Motor neuron (in vitro differentiated cells): ENCODE results near the gene PRDM2. TPM values are rescaled to one million over a fixed set of nuclear protein-coding genes. Genes with fewer than 3 reads are reported as not detected.

Source experiments
- ATAC-seq, 8 experiments: fragments of 200-7000 bp; cut with Tn5 transposase; replicated peaks in 6 of 8; 2 replicates each; pipeline ENCODE4 v1.8.0; 2021; ENCODE audit warnings: mild to moderate bottlenecking in 8 of 8, moderate library complexity in 8 of 8
- H3K27ac ChIP-seq, 2 donors: fragments of 250-450 bp; sonication (Bioruptor Pico); 2 replicates each; pipeline ENCODE4 v1.9.0; 2021; ENCODE audit warnings: antibody characterized with exemption in 2 of 2, mild to moderate bottlenecking in 2 of 2, moderate library complexity in 1 of 2
- H3K4me1 ChIP-seq, 2 donors: fragments of 250-450 bp; sonication (Bioruptor Pico); replicated peaks in 1 of 2; 2 replicates each; pipeline ENCODE4 v1.6.1; 2021; ENCODE audit warnings: antibody characterized with exemption in 2 of 2, mild to moderate bottlenecking in 2 of 2, moderate library complexity in 1 of 2
- H3K4me3 ChIP-seq, 5 donors: fragments of 250-450 bp; sonication (Bioruptor Pico); 2 replicates each; pipeline ENCODE4 v1.9.0; 2021; ENCODE audit warnings: antibody characterized with exemption in 5 of 5, mild to moderate bottlenecking in 5 of 5, moderate library complexity in 4 of 5
- WGBS, 10 experiments: fragments of 450-650 bp; shearing (Covaris generic); methylation state at CpG; one replicate each; pipeline ENCODE4 v1.0.0; 2022; 5-methylcytosine and 5-hydroxymethylcytosine counted together
- in situ Hi-C, 9 experiments: fragments of 400-800 bp; cut with MboI; loops; one replicate each; pipeline ENCODE4 v1.15.0; 2021; ENCODE audit warnings: low sequenced_read_pairs in 9 of 9, low pct_unique_long_range_greater_than_20kb in 2 of 9; ENCODE audit not compliant: unreplicated experiment in 9 of 9
- total RNA-seq, 8 experiments: library from RNA; unstranded; fragments of 300-600 nt; gene quantifications; 2 replicates each; pipeline versions ENCODE4 v1.2.3 to v1.2.4, GENCODE V29; 2022

PRDM2 gene
- total RNA-seq, 8 experiments from 2014 or later, result 10.9 to 63.9 (median 37.1) TPM

GRCh38 chr1:13806108-13806507 lies 106.1 kb downstream of the PRDM2 start:
- Histone ChIP-seq H3K4me1 (no peaks in the 10 kb centered on the region), H3K4me3 (no peak overlapping the region), H3K27ac (no peak overlapping the region)
- no peak for ATAC-seq
- in situ Hi-C loops, result loop anchor here in 3 of 9 experiments (10.0 to 25.0 kb wide), 2 partner anchors 131 to 144 kb away; no protein-coding TSS in a partner anchor
- WGBS, 10 experiments, result 91 to 100% (median 100%) methylated on average over 1 to 7 of the region's 13 CpGs; no CpG with 5 or more reads in 5 of the 10 experiments

- ATAC-seq, result peak in 2 of 8 experiments; percentile 35 to 61
- H3K27ac ChIP-seq, result no peak overlapping the region
- H3K4me1 ChIP-seq, result no peaks in the 10 kb centered on the region
- 32 to 59% (median 47%) methylated on average over 2 to 7 of the region's 7 CpGs for WGBS, 10 experiments
- no peak overlapping the region for H3K4me3 ChIP-seq
- in situ Hi-C loops, result loop anchor here in 3 of 9 experiments (10.0 to 25.0 kb wide), 2 partner anchors 132 to 145 kb away; no protein-coding TSS in a partner anchor
Measured at GRCh38 chr1:13807209-13807608, 107.2 kb downstream of the PRDM2 start.

GRCh38 chr1:13808729-13809131 lies 108.7 kb downstream of the PRDM2 start:
- ATAC-seq, result no peak
- H3K4me1 ChIP-seq, result no peaks in the 10 kb centered on the region
- no peak overlapping the region for H3K4me3 ChIP-seq
- in situ Hi-C loops, result loop anchor here in 3 of 9 experiments (10.0 to 25.0 kb wide), 2 partner anchors 134 to 146 kb away; no protein-coding TSS in a partner anchor
- no peak overlapping the region for H3K27ac ChIP-seq
- 40 to 100% (median 83%) methylated on average over 2 to 6 of the region's 7 CpGs; no CpG with 5 or more reads in 4 of the 10 experiments for WGBS, 10 experiments

- Histone ChIP-seq H3K4me3 (no peak overlapping the region), H3K27ac (no peak overlapping the region), H3K4me1 (no peaks in the 10 kb centered on the region)
- in situ Hi-C loops, result loop anchor here in 3 of 9 experiments (10.0 to 25.0 kb wide), 2 partner anchors 135 to 147 kb away; no protein-coding TSS in a partner anchor
- WGBS, 10 experiments, result 61 to 100% (median 86%) methylated on average over 2 to 14 of the region's 15 CpGs; no CpG with 5 or more reads in 2 of the 10 experiments
- peak in 1 of 8 experiments; percentile 36 for ATAC-seq
Measured at GRCh38 chr1:13809461-13810159, 109.6 kb downstream of the PRDM2 start.

- no peak for ATAC-seq
- no peaks in the 10 kb centered on the region for H3K4me1 ChIP-seq
- in situ Hi-C loops, result loop anchor here in 2 of 9 experiments (25.0 kb wide), 1 partner anchor 150 kb away; no protein-coding TSS in a partner anchor
- H3K4me3 ChIP-seq, result no peak overlapping the region
- 62 to 100% (median 88%) methylated on average over 1 to 16 of the region's 20 CpGs; no CpG with 5 or more reads in 2 of the 10 experiments for WGBS, 10 experiments
- H3K27ac ChIP-seq, result no peak overlapping the region
Measured at GRCh38 chr1:13812456-13813397, 112.7 kb downstream of the PRDM2 start.

GRCh38 chr1:13813398-13814012 lies 113.5 kb downstream of the PRDM2 start:
- no peak overlapping the region for H3K27ac ChIP-seq
- in situ Hi-C loops, result loop anchor here in 2 of 9 experiments (25.0 kb wide), 1 partner anchor 151 kb away; no protein-coding TSS in a partner anchor
- no peak overlapping the region for H3K4me3 ChIP-seq
- no peaks in the 10 kb centered on the region for H3K4me1 ChIP-seq
- 9 to 100% (median 52%) methylated on average over 1 to 13 of the region's 17 CpGs for WGBS, 10 experiments
- ATAC-seq, result peak in 4 of 8 experiments; percentile 7 to 71 (median 51)

GRCh38 chr1:13814131-13814530 lies 114.1 kb downstream of the PRDM2 start:
- in situ Hi-C loops, result loop anchor here in 2 of 9 experiments (25.0 kb wide), 1 partner anchor 152 kb away; no protein-coding TSS in a partner anchor
- H3K4me1 ChIP-seq, result no peaks in the 10 kb centered on the region
- no peak overlapping the region for H3K27ac ChIP-seq
- no peak for ATAC-seq
- no peak overlapping the region for H3K4me3 ChIP-seq
- WGBS, 10 experiments, result 74 to 100% (median 83%) methylated on average over 1 to 6 of the region's 7 CpGs; no CpG with 5 or more reads in 5 of the 10 experiments

GRCh38 chr1:13816016-13816760 lies 116.2 kb downstream of the PRDM2 start:
- Histone ChIP-seq H3K27ac (no peak overlapping the region), H3K4me1 (no peaks in the 10 kb centered on the region), H3K4me3 (no peak overlapping the region)
- WGBS, 10 experiments, result 17 to 100% (median 91%) methylated on average over 1 to 7 of the region's 16 CpGs; no CpG with 5 or more reads in 3 of the 10 experiments
- in situ Hi-C loops, result loop anchor here in 2 of 9 experiments (25.0 kb wide), 1 partner anchor 154 kb away; no protein-coding TSS in a partner anchor
- ATAC-seq, result no peak

- no peak for ATAC-seq
- no peak overlapping the region for H3K27ac ChIP-seq
- H3K4me1 ChIP-seq, result no peaks in the 10 kb centered on the region
- in situ Hi-C loops, result loop anchor here in 2 of 9 experiments (25.0 kb wide), 1 partner anchor 156 kb away; no protein-coding TSS in a partner anchor
- H3K4me3 ChIP-seq, result no peak overlapping the region
- WGBS, 10 experiments, result 74 to 100% (median 75%) methylated on average over 1 to 6 of the region's 6 CpGs; no CpG with 5 or more reads in 5 of the 10 experiments
Measured at GRCh38 chr1:13817906-13818305, 117.9 kb downstream of the PRDM2 start.

- H3K4me1 ChIP-seq, result no peaks in the 10 kb centered on the region
- no peak overlapping the region for H3K4me3 ChIP-seq
- in situ Hi-C loops, result loop anchor here in 2 of 9 experiments (25.0 kb wide), 1 partner anchor 157 kb away; no protein-coding TSS in a partner anchor
- H3K27ac ChIP-seq, result no peak overlapping the region
- ATAC-seq, result no peak
- 88 to 100% (median 94%) methylated on average over 1 to 7 of the region's 7 CpGs; no CpG with 5 or more reads in 4 of the 10 experiments for WGBS, 10 experiments
Measured at GRCh38 chr1:13818926-13819325, 118.9 kb downstream of the PRDM2 start.

- Histone ChIP-seq H3K27ac (no peak overlapping the region), H3K4me3 (no peak overlapping the region), H3K4me1 (no peaks in the 10 kb centered on the region)
- 0 to 100% (median 77%) methylated on average over 1 to 4 of the region's 5 CpGs; no CpG with 5 or more reads in 2 of the 10 experiments for WGBS, 10 experiments
- in situ Hi-C loops, result loop anchor here in 2 of 9 experiments (10.0 to 25.0 kb wide), 2 partner anchors 135 to 157 kb away; no protein-coding TSS in a partner anchor
- ATAC-seq, result peak in 2 of 8 experiments; percentile 53 to 78
Measured at GRCh38 chr1:13819642-13820041, 119.7 kb downstream of the PRDM2 start.
